ENCODE results near the gene DNAJB8.

The DNAJB8 gene

DNA sequence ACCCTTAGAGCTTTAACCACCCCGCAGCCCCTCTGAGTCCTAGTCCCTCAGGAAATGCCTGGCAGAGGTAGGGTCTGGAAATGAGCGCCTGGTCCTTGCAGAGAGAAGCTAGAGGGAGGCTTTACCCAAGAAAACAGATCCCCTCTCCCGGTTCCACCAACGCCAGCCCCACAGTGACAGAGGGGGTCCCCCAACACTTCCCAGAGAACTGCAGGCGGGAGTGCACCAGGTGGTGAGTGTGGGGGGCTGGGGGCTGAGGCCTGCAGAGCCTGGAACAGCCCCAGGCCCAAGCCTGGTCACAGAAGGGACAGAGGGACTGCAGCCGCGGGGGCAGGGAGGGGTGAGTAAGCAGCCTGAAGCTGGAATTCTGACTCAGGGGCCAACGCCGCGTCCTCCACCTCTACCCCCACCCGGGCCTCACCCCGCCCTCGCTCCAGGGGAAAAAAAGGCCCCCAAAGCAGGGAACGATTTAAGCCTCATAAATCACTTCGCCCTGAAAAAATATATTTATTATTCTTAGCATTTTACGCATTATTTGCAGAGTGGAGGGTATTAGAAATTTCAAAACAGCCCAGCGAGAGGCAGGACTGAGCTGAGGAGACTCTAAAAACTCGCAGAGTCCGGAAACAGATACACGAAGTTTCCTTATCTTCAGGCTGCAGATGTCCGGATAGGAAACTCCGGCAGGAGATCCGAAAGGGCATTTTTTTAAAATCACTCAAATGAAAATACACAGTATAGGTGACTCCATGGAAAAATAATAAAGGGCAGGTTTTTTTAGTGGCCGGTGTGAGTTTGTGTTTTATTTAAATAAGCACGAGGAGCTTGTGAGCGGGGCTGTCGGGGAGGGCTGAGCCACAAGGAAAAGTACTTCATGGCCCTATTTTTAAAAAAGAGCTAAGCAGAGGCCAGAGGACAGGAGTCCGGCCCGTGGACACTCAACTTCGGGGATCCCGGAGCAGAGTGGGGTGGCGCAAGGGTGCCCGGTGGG is 16.3 kb upstream of the DNAJB8 start:
- DNase-seq (ENCODE audit: low spot score), result no peak

DNA sequence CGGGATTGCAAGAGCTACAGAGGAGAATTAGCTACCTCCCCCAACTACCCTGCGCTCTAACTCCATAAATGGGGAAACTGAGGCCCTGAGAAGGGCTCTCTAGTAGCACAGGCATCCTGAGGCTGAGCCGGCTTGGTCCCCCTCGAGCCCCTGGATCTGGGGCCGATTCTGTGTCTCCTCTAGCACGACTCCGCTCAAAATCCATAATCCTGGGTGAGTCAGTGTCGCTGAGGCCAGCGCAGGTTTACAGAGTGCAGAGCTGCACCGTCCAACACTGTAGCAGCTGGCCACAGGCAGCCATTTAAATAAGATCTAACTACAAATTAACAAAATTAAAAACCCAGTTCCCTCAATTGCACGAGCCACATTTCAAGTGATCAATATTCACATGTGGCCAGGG is 15.5 kb upstream of the DNAJB8 start:
- DNase-seq (ENCODE audit: low spot score), result no peak

DNA sequence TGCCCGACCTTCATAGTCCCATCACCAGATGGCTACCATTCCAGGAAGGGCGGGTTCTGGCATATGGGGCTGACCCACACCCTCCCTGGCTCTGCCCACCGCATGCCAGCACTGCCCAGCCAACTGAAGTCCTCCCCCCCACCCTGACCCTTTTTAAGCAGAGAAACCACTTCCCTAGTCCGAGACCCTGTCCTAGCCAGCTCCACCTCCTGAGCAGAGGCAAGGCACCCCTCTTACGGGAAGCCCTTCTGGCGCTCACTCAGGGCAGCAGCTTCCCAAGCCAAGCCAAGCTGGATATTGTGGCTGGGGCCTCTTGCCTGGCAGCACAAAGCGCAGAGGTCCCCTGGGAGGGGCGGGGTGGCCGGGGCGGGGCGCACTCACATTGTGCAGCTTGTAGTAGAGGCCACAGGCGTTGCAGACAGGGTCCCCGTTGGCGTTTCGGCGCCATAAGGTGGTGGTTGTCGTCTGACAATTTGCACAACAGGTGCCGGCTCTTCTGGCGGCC is 14.8 kb upstream of the DNAJB8 start:
- DNase-seq (ENCODE audit: low spot score), result no peak

DNA sequence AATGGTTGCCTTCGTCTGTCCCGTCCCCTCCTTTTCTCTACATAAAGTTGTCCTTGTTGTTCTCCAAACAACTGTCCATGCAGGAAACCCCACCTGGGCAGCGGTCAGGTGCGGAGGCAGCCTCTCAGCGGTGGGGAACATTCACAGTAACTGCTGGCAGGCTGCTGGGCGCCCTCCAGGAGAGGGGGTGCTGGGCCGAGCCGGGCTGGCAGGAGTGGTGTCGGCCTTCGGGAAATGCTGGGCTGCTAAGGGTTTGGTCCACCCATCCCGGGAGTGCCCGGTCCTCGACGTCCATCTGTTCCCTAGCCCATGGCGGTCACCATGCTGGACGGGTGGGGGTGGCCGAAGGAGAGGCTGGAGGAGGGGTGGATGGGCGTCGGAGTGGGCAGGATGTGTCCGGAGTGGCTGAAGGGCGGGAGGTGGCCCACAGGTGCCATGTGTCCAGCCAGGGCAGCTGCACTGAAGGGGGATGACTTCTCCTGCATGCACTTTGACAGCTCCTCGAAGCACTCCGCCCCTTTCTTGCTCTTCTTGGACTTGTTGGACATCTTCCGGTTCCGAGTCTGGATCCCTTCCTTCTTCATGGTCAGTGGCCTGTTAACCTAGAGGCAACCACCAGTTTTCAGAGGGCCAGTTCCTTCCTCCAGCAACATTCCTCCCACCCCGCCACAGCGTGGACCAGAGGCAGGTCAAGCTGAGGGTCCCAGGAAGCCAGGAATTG is 14.2 kb upstream of the DNAJB8 start:
- DNase-seq (ENCODE audit: low spot score), result no peak

DNA sequence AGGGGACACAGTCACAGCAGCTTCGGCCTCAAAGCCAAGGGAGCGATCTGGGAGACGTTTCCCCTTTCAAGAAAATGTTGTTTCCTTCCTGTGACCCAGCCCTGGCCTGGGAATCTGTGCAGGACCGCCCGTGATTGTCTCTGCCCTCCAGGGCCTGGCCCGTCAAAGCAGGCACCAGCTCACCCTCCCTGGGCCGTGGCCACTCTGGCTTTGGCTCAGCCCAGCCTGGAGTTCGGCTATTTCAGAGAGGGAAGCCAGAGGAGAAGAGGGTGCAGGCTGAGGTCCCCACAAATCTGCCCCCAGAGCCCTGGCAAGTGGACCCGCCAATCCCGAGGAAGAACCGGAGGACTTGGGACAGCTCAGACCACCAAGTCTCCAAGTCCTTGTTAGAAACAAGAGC is 13.6 kb upstream of the DNAJB8 start:
- DNase-seq (ENCODE audit: low spot score), result no peak

DNA sequence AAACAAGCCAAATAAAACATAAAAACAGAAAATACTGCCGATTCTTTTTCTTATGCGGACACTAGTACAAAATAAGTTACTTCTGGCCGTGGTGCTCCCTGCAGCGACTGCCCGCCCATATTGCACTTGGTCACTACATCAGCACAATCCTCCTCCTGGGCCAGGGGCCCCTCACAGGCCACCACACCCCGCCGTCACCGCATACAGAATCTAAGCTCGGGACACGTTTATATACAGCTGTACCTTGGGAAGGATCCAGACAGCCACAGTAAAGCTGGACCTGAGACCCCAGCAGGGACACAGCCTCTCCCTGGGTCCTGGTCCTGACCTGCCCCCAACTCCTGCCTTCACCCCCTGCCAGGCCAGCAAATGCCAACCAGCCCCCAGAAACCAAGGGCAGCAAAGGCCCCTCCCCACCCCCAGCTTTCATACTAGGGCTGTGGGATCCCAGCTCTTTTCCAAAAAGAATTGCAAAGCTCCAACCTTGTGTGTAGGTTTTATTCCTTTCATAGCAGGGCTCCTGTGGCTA is 12.9 kb upstream of the DNAJB8 start:
- no peak for DNase-seq (ENCODE audit: low spot score)

DNA sequence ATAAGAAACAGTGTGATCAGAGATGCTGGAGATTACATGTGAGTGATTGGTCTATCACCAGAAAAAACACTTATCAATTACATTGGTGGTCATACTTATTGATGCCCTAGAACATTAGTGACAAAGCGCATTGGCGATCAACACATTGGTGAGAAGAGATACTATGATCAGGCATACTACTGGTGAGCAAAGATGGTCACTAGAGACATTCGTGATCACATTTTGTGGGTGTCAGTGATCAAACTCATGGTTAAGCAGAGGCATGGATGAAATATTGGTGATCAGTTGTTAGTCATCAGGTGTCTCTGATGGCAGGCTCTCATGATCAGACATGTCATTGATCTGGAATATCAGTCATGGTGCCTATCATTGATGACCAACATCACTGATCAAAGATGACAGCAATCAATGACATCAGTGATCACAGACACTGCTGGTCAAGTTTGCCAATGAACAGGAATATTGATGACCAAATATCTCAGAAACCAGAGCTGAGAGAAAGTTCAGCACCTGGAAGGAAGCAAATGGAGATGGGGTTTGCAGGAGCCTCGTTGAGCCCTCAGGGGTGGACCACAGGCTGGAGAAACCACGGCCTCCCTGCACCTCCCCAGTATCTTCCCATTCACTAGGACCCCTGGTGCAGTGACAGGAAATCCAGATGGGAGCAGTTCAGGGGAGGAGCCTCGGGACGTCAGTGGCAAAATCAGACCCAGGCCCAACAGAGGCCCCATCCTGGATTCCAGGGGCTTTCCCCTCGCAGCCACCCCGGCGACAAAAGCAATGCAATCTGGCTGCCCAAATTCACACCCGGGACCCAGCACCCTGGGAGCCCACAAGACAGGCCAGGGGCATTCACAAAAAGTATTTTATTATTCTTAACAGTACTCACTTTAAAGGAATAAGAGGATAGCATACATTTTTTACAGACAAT is 12.2 kb upstream of the DNAJB8 start:
- DNase-seq (ENCODE audit: low spot score), result no peak

DNA sequence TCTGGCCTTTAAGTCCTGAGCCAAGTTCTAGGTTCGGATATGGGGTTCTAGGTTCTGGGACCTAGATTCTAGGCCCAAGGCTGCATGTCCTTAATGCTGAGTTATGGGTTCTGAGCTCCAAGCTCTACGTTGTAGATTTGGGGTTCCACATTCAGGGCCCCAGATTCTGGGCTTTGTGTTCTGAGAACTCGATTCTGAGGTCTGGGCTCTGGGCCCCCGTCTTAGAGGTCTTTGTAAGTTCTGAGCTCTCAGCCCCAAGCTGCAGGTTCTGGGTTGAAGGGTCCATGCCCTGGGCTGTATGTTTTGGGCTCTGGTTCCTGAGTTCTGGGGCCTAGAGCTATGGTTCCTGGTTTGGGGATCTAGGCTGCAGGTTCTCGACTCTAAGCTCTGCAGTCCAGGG is 10.0 kb upstream of the DNAJB8 start:
- DNase-seq (ENCODE audit: low spot score), result no peak

DNA sequence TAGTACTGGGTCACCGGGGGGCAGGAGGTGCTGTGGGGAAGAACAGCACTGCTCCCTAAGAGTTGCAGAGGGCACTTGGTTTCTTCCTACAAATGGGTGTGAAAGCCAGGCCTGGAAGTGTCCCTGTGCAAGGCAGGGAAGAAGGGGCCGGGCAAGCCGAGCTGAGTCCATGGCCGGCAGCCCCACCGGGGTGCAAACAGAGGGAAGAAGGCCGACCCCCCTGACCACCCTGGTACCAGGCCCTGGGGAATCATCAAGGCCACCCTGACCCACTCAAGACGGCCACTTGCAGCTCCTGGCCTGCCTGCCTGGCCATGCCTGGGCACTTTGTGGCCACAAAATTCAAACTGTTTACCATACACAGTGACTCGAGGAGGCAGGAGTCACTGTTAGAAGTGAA is 8.7 kb upstream of the DNAJB8 start:
- DNase-seq (ENCODE audit: low spot score), result no peak

DNA sequence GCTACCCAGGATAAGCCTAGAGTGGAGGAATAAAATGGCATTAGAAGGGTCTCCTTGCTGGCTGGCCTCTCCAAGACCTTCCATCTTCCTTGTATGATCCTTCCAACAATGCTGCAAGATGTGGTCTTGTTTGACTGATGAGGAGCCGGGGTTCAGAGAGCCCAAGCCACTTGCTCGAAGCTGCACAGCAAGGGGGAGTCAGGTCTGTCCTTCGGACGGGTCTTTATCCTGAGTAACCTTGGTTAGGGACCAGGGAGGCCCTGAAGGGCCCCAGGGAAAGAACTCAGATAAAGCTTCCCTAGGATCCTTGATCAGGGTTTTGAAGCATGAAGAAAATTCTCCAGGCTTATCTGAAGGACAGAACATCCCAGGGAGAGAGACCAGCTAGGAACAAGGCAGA is 7.0 kb upstream of the DNAJB8 start:
- DNase-seq (ENCODE audit: low spot score), result no peak

DNA sequence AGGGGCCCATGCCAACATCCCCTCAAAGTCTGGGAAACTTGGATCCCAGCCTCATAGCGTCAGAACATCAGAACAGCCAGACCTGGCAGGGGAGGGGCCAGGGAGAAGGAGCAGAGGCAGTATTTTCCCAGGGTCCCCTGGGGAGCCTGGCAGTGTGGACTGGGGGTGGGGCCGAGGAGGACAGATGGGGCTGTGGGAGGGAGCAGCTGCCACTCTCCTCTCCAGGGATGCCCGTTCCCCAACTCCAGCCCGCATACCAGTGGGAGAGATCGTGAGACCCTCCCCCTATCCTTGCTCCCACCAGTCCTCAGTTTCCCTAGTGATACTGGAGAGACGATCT is 6.5 kb upstream of the DNAJB8 start:
- DNase-seq (ENCODE audit: low spot score), result no peak

DNA sequence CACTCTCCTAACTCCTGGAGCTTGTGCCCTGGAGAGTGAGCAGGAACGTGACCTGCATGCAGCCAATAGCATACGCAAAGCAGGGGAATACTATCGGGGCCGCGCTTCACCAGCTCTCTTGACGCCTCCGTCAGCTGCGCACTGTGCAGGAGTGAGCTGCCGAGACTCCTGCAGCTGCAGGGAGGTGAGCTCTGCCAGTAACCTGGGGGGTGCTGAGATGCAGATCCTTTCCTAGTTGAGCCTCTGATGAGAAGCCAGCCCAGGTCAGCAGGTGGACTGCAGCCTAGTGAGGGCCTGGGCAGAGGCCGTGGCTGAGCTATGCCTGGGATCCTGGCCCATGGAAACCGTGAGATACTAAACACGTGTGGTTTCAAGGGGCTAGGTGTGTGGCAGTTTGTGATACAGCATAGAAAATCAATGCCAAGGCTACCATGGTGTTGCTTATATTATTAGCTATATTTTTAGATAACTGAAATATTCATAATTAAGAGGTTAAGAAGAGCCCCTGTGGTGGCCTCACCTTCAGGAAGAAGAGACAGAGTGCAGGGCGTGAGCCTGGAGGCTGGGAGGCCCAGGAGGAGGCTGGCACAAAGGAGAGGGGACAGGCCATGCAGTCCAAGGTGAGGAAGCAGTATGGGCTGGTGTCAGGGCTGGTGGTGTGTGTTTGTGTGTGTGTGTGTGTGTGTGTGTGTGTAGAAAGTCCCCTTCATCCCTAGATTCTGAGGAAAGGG is 5.9 kb upstream of the DNAJB8 start:
- no peak for DNase-seq (ENCODE audit: low spot score)

DNA sequence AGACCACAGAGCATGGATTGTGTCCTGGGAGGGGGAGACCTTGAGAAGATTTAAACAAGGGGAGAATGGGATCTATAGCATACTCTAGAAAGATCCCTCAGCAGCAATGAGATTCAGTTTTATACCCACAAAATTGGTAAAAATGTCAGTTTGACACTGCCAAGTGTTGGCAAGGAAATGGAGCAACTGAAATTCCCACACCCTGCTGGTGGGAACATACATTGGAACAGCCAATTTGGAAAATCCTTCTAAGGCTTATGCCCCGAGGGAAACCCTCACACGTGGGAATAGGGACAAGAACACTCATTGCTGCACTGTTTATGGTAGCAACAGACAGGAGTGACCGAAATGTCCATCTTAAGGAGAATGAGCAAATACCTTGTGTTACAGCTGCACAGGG is 5.0 kb upstream of the DNAJB8 start:
- no peak for DNase-seq (ENCODE audit: low spot score)

DNA sequence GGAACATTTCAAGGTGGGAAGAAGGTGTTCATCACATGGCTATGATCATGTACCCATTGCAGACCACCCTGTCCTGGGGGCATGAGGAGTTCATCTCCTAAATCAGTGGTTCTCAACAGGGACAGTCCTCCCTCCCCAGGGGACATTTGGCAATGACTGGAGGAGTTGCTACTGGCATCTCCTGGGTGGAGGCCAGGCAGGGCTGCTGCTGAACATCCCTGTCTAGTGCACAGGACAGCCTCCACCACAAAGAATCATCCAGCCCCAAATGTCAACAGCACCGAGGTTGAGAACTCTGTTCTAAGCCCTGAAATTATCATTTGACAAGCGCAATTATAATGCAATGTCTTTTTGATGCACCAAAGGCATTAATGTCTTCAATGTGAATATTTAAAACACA is 4.4 kb upstream of the DNAJB8 start:
- no peak for DNase-seq (ENCODE audit: low spot score)

DNA sequence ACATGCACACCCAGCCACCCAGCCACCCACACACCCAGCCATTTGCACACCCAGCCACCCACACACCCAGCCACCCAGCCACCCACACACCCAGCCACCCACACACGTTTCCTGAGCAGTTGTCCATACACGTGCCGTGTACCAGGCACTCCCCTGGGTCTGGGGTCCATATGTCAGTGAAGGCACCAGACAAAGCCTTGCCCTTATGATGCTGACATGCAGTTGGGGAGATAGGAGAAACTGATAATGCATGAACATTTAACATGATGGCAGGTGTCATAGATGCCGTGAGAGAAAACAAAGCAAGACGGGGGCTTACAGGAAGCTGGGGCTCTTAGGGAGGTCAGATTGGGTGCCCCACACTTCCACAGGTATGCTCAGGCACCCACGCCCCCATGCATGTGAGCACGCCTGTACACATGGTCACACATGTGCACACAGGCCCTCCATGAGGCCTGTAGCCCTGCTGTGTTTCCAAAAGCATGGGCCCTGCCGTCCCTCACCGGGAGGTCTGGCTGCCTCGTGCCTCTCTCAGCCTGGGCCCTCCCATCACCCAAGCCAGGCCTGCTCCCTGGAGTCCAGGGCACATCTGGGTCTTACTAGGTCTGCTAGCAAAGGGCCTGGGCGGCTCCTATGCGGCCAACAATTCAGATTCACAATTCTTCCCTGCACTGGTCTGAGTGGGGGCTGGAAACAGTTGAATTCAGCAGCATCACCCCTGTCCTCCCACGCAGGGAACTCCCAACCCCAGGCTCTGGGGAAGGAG is 3.6 kb upstream of the DNAJB8 start:
- no peak for DNase-seq (ENCODE audit: low spot score)

DNA sequence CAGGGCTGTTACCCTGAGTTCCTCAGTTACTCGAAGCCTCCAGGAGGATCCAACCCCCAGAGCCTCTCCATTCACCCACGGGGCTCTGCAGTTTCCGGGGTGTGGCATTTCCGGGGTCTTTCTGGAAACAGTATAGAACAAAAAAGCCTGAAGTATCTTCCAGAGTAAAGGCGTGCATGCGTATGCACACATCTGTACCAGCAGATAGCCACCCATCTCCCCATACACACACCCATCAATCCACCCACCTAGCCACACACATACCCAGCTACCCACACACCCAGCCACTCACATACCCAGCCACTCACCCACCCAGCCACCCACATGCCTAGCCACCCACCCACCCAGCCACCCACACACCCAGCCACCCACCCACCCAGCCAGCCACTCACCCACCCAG is 2.9 kb upstream of the DNAJB8 start:
- no peak for DNase-seq (ENCODE audit: low spot score)

DNA sequence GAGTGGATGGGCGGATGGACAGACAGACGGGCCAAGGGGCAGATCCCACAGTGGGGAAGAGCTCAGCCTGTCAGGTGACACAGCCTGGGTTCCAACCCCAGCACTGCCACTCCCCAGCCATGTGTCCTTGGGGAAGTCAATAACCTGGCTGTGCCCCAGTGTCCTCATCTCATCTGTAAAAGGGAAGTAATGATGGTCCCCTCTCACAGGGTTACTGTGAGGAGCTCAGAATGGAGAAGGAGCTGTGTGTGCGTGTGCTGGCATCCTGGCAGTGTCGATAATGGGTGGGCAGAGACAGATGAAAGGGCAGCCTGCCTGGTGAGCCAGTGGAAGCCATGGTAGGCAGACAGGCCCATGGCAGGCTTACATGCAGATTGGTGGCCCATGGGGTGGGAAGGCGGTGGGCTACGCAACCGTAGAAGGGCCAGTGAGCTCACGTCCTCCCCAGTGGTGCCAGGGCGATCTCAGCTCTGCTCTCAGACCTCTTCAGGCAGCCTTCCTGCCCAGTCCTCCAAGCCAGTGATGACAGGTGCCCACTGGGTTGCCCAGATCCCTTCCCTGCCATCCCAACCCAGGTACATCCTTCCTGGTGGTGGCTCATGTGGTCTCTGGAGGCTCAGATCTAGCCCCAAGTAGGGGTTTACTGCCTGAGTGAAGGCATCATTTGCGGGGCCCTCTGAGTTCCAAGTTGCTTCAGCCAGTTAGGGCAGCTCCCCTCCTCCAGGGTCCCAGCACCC is 2.3 kb upstream of the DNAJB8 start:
- no peak for DNase-seq (ENCODE audit: low spot score)

DNA sequence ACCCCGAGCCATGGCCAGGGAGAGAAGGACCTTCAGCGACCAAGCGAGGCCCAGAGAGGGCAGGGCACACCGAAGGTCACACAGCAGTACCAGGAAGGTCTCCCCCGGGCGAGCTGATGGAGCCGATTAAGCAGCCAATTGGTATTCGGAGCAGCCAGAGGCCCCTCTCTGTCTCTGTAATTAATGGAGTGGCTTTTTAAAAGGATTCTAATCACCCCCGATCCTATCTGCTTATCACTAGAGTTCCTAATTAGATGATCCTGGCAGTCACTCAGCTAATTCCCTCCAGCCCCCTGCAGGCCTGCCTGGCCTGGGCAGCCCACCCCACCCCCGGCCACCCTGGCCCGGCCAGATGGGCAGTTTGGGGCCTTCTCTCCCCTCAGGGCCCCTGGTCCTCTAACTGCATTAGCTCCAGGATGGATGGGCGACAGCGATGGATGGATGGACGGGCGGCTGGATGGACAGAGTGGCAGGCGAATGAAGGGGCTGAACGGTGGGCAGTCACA is 1.6 kb upstream of the DNAJB8 start:
- DNase-seq (ENCODE audit: low spot score), result no peak

DNA sequence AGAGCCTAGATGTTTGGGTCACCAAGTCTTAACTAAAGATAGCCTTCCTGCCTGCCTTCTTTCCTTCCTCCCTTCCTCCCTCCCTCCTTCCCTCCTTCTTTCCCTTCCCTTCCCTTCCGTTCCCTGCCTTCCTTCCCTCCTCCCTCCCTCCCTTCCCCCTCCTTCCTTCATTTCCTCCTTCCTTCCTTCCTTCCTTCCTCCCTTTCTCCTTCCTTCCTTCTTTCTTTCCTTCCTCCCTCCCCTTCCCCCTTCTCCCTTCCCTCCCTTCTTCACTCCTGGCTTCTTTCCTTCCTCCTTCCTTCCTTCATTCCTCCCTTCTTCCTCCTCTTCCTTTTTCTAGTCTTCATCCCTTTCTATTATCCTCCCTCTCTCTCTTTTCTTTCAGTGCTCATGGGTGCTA is 2.0 kb downstream of the DNAJB8 start:
- DNase-seq (ENCODE audit: low spot score), result no peak

DNA sequence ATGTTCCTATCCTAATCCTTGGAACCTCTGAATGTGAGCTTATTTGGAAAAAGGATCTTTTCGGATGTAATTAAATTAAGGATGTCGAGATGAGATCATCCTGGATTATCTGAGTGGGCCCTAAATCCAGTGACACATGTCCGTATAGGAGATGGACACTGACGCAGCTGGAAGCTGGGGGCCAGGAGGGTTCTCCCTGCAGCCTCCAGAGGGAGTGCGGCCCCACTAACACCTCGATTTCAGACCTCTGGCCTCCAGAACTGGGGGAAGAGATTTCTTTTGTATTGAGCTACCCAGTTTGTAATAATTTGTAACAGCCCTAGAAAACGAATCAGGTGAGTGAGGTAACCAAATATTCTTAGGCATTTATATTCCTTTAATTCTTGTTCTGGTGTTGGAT is 2.5 kb downstream of the DNAJB8 start:
- no peak for DNase-seq (ENCODE audit: low spot score)

Data from SW480 (cell line).